Glomerular endothelial cell (primary cell): ENCODE measurements around the gene DESI1. TPM values are rescaled to one million over a fixed set of nuclear protein-coding genes. Genes with fewer than 3 reads are reported as not detected.
"Not testable (repeated sequence)": the region's sequence is repeated elsewhere in the genome, so short reads cannot be mapped to it uniquely, and the experiment has no call there.

Experiments
- DNase-seq: peaks from one replicate; pipeline ENCODE4 v3.0.0-alpha.2; 2011; ENCODE audit warnings: low read depth, low spot score; ENCODE audit errors: extremely low read depth
- total RNA-seq: library from RNA; depleted of rRNA; stranded (reverse); fragments of >200 nt; gene quantifications from 2 replicates; pipeline ENCODE4 v1.2.3, GENCODE V29; 2015

Gene DESI1
- total RNA-seq, 1 donor from 2014 or later = 59.6 TPM

DNA sequence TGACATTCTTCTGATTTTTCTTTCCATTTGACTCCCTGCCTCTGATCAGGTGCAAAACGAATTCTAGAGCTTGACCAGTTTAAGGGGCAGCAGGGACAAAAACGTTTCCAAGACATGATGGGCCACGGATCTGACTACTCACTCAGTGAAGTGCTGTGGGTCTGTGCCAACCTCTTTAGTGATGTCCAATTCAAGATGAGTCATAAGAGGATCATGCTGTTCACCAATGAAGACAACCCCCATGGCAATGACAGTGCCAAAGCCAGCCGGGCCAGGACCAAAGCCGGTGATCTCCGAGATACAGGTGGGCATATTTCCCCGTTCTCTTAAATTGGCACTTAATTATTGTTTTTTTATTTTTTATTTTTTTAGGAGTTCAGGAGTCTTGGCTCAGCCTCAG is 15.6 kb upstream of the DESI1 start:
- DNase-seq = no peak

DNA sequence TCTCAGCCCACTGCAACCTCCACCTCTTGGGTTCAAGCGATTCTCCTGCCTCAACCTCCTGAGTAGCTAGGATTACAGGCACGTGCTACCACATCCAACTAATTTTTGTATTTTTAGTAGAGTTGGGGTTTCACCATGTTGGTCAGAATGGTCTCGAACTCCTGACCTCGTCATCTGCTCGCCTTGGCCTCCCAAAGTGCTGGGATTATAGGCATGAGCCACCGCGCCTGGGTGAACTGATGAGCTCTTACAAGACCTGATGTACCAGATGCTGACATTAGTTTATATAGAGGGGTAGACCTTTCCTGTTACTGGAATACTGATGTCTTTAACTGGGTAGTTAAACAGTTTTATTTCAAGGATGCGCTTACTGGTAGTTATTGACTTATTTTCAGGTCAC is 13.8 kb upstream of the DESI1 start:
- not testable (repeated sequence) for DNase-seq

DNA sequence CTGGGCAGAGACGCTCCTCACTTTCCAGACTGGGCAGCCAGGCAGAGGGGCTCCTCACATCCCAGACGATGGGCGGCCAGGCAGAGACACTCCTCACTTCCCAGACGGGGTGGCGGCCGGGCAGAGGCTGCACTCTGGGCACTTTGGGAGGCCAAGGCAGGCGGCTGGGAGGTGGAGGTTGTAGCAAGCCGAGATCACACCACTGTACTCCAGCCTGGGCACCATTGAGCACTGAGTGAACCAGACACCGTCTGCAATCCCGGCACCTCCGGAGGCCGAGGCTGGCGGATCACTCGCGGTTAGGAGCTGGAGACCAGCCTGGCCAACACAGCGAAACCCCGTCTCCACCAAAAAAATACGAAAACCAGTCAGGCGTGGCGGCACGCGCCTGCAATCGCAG is 10.8 kb upstream of the DESI1 start:
- DNase-seq = not testable (repeated sequence)

DNA sequence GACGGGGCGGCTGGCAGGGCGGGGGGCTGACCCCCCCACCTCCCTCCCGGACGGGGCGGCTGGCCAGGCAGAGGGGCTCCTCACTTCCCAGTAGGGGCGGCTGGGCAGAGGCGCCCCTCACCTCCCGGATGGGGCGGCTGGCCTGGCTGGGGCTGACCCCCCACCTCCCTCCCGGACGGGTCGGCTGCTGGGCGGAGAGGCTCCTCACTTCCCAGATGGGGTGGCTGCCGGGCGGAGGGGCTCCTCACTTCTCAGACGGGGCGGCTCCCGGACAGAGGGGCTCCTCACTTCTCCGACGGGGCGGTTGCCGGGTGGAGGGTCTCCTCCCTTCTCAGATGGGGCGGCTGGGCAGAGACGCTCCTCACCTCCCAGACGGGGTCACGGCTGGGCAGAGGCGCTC is 10.3 kb upstream of the DESI1 start:
- DNase-seq = not testable (repeated sequence)

DNA sequence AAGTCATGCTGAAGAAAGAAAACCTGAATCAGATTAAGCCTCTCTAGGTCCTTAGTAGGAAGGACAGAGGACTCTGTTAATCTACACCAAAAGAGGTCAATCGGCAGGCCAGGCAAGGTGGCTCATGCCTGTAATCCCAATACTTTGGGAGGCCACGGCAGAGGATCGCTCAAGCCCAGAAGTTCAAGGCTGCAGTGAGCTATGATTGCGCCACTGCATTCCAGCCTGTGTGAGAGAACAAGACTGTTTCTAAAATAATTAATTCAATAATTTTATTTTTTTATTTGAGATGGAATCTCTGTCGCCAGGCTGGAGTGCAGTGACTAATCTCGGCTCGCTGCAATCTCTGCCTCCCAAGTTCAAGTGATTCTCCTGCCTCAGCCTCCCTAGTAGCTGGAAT is 4.7 kb upstream of the DESI1 start:
- no peak for DNase-seq

GRCh38 chr22:41621911-41622179 is 1.0 kb upstream of the DESI1 start:
- no peak for DNase-seq

- peak; percentile 99 for DNase-seq
Measured at GRCh38 chr22:41621099-41621910, 462 bp upstream of the DESI1 start, which contains the start of gene XRCC6. XRCC6 (plus strand) TSS chr22:41621295; CDS start chr22:41622005, 710 bp downstream.

GRCh38 chr22:41619979-41620588 is 759 bp downstream of the DESI1 start:
- DNase-seq = no peak

DNA sequence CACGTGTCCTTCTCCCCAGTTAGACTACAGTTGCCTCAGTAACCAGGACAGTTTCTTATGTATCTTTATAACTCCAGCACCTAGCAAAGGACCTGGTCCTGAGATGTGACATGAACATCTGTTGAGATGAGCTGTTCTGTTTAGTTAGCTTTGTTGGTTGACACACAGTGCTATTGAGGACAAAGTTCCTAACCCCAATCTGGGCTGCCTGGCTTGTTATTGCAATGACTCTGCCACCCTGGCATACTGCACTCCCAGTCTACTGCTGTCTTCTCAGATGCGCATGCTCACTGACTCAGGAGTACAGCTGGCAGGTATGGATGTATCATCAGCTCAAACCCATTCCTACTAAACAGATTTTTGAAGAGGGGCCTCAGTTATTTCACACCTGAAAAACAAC is 7.4 kb downstream of the DESI1 start:
- DNase-seq = no peak

DNA sequence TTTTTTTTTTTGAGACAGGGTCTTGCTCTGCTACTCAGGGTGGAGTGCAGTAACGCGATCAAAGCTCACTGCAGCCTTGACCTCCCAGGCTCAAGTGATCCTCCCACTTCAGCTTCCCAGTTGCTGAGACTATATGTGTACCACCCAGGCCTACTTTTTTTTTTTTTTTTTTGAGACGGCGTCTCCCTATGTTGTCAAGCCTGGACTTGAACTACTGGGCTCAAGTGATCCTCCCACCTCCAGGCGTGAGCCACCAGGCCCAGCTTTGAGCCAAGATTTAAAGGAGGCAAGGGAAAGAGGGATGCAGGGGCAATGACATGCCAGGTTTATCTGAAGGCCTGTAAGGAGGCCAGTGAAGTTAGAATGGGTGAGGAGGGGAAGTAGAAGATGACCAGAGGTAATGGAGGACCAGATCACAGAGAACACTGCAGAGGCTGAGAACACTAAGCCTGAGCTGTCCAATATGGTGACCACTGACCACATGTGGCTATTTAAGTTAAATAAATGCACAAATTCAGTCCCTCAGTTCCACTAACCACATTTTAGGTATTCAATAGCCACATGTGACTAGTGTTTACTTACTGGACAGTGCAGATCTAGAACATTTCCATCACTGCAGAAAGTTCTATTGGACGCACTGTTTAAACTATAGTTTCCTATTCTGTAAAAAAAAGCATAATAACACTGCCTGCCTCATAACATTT is 8.1 kb downstream of the DESI1 start:
- no peak for DNase-seq

DNA sequence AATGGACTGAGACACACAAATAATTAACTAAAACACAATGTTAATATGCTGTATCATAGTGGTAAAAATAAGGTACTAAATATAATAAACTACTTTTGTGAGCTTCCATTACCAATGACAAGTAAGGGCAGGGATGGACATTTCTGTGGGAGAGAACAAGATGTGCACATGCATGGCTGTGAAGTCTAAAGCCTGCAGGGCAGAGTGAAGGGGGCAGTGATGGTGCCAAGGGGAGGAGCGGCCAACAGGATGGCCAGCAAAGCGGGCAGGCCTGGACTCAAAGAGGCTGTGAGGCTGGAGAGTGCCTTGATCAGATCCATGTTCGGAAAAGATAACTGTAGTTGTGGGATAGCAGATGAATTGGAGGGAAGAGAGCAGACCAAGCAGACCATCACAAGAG is 12.5 kb downstream of the DESI1 start:
- DNase-seq = no peak

GRCh38 chr22:41603873-41604332 is 16.9 kb downstream of the DESI1 start:
- no peak for DNase-seq

DNA sequence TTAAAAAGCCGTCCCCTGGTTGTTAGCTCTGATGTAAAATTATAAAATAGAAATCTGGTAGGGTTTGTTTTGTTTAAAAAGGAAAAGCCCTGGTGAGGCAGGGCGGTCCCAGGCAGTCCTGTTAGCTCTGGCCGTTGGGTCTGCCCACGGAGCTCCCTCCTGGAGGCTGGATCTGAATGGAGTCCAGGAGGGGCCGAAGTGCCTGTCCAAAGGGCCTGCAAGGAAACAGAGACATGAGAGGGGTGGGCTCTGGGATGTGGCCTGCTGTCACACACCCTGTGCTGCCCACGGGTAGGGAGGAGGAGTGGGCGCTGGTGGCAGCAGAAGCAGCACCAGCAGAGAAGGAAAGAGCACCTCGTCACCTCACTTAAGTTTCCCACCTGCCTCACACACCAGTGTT is 19.9 kb downstream of the DESI1 start:
- DNase-seq = no peak

DNA sequence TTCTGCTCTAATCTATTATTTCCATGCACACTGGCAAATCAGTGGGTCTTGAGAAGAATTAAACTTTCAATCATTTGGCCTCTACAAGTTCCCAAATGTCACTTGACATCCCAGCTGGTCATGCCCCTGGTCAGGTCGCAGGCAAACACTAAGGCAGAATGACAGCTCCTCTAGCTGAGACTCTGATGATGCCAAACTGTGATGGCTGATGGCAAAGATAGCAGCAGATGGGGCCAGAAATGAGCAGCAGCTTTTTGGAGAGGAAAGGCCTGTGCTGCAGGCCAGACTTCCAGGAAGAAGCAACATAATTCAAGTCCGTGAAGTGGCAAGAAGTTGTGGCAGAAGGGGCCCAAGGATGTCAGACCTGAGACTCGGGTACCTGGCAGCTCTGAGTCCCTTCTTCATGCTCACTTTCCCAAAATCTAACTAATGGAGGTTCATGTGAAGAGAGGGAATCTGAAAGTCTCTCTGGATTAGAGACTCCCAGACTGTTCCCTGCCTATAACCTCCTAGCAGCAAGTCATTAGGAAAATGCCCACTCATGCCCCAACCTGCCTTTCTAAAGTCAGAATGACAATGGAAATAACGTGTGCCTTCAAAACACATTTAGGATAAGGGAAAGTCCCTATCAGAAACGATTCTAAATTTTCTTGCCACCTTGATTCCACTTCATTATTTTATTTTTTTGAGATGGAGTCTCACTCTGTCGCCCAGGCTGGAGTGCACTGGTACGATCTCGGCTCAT is 21.8 kb downstream of the DESI1 start:
- no peak for DNase-seq

GRCh38 chr22:41598081-41598480 is 22.8 kb downstream of the DESI1 start:
- no peak for DNase-seq

GRCh38 chr22:41597635-41597953 is 23.2 kb downstream of the DESI1 start:
- DNase-seq = no peak

DNA sequence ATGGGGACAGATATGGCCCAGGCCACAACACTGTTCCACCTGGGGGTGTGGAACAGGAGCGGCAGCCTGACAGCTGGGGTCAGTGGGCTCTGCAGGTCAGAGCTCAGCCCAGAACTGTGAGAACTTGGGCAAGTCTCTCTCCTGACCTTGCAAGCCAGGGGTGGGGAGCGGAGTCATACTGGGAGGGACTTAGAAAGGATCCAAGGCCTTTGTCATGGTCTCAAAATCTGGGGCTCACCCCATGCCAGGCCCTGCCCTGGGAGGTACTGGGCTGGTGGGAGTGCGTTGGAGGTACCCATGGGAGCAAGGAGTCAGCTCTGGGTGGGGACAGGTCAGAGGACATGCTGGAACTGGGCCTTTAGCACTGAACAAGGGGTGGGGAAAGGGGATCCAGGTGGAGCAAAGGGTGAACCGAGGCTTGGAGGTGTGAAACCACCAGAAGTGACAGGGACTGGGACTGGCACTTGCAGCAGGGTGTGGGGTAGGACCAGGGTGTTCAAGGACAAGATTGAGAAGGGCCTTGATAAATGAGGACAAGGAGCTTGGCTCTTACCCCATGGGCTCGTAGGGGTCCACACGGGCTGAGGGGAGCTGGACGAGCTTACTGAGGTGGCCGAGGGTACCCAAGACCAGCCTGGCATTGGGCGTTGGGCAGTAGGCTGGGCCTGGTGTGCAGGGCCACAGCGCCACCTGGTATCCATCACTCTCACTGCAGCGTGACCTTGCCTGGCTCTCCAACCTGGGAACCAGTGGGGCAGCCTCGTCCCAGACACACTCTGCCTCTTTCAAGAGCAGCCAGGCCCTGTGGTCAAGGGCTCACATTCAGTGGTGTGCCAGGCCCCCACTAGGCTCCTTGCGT is 23.8 kb downstream of the DESI1 start:
- no peak for DNase-seq

- DNase-seq = no peak
Measured at GRCh38 chr22:41595703-41596102, 25.1 kb downstream of the DESI1 start.

DNA sequence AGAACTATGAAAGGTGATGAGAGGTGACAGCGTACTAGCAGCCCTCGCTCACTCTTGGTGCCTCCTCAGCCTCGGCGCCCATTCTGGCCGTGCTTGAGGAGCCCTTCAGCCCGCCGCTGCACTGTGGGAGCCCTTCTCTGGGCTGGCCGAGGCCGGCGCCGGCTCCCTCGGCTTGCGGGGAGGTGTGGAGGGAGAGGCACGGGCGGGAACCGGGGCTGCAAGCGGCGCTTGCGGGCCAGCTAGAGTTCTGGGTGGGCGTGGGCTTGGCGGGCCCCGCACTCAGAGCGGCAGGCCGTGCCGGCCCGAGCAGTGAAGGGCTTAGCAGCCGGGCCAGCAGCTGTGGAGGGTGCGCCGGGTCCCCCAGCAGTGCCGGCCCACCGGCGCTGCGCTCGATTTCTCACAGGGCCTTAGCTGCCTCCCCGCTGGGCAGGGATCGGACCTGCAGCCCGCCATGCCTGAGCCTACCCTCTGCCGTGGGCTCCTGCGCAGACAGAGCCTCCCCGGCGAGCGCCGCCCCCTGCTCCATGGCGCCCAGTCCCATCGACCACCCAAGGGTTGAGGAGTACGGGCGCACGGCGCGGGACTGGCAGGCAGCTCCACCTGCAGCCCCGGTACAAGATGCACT is 27.4 kb downstream of the DESI1 start:
- DNase-seq = not testable (repeated sequence)
